ENCODE measurements around the gene CCDC157.
A peak's percentile ranks its signal among the peaks of the same experiment; 100 is the strongest.

Gene CCDC157

DNA sequence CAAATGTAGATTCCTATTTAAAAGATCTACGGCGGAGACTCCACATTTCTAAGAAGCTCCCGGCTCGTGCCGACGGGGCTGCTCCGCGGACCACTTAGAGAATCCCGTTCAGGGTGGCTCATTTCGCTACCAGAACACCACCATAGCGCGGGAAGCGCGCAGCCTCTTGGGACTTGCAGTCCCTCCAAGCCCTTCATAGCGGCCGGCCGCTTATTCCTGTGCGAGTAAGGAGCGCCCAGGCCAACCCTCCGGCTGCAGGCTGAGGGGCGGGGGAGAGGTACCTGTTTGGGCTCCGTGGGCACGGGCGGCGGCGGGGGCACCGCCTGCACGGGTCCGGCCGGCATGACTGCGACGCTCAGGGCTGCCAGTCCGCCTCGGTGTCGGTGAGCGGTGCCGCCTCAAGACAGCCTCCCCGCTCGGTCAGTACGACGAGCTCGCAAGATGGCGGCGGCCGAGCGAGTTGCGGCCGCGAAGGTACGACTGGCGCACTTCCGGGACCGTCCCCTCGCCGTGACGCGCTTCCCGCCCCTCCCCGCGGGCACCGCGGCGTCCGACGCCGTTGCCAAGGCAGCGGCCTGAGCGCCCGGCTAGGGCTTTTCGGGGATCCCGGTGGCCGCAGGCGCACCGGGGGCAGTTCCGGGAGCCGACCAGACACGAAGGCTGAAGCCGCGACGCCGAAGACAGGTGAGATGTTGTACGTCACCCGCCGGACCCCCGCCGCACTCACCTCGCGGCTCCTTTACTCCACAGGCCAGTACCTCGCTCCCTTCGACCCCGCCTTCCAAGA lies at the start of gene CCDC157, which contains the start of gene SF3A1:
Gene CCDC157, plus strand, starts transcription at position 559 of the 787 bp plus-strand sequence. CDS start 8,994 bp downstream, outside the sequence.
Gene SF3A1, minus strand, starts transcription at position 446 of the 787 bp plus-strand sequence. Its CDS starts 102 bp downstream, at position 344.
- peak; percentile 93 for DNase-seq

DNA sequence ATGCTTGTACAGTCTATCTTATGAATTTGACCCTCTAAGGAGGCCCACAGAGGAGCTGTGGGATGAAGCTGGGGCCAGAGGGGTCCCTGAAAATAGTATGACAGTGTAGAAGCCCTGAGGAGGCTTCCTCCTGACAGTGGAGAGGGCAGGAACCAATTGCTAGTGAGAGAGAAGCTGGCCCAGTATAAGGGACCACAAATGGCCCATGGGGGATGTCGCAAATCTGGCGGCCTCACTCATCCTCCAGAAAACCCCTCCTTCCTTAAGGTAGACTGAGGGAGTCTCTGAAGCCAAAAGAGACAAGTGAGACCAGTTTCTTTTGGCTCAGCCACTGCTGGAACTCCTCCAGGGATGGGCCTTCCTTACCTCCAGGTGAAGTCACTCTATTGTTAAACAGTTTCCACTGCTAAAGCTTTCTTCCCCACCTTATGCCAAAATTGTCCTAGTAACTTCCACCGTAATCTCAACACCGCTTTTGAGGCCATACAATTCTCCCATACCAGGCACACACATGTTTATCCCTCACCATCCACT lies 49.7 kb upstream of the CCDC157 start:
- no peak for DNase-seq

DNA sequence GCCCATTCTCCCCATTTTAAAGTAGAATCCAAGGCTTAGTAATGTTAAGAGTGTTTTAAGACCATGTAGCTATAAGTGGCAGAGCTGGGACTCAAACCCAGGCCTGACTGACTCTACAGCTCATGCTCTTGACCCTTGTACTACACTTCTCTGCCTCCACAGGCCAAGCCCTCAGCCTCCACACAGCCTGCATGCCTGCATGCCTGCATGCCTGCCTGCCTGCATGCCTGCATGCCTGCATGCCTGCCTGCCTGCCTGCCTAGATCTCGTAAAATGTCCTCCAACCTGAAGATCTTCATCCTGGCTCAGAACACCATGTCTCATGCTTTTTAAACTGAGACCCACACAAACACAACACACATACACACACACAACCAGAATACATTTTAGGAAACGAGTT lies 48.7 kb upstream of the CCDC157 start:
- DNase-seq: no peak

DNA sequence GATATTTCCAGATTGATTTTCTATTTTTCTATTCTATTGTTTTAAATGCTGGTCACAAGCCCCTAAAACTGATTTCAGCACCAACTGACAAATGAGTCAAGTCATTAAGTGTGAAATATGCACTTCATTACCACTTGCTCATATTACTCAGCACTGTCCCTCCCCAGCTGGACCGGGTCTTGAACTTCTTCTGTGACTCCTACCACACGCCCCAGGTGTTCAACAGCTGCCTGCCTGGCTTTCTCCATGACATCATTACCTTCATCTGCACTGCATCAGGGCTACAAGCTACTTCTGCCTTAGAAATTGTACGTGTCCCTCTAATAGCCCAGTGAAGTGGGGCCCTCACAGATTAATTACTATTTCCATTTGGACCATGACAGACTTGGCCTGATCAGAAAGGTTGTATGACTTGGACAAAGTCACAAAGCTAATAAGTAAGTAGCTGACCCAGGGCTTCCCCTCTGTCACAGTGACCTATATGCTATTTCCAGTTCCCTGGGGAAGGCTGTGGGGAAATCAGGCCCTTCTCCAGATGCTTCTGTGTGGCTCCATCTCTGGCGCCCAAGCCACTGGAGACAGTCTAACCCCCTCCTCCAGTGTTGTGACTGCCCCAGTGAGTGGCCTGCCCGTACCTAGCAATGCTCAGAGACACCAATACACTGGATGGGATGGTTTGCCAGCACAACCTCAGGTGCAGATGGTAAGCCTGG lies 48.1 kb upstream of the CCDC157 start:
- DNase-seq: no peak

DNA sequence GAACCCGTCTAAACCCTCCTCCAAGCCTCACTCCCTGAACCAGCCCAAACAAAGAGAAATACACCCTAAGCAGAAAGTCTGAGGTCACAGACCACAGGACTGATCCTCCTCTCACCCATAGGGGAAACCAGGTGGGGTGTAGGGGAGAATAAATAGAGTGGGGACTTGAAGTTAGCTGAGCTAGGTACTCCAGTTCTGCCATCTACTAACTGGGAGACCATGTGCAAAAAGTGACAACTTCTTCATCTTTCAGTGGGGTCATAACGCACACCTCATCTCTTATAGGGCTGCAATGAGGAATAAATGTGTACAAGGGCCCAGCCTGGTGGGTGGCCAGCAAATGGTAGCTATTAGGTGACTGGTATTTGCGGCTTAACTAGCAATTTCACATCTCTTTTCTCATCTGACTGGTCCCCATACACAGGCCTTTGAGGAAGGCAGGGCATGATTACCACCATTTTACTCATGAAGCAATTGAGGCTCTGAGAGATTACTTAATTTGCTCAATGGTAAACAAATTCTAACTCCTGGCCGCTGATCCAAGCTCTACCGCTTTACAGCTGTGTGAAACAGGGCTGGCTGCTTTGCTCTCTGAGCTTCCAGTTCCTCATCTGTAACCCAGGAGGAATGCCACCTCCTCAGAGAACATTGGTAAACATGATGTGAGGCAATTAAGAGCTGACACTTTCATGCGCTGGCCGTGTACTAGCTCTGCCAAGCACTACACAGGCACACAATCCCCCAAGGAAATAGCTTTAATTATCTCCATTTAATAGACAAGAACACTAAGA lies 46.7 kb upstream of the CCDC157 start:
- DNase-seq: no peak

DNA sequence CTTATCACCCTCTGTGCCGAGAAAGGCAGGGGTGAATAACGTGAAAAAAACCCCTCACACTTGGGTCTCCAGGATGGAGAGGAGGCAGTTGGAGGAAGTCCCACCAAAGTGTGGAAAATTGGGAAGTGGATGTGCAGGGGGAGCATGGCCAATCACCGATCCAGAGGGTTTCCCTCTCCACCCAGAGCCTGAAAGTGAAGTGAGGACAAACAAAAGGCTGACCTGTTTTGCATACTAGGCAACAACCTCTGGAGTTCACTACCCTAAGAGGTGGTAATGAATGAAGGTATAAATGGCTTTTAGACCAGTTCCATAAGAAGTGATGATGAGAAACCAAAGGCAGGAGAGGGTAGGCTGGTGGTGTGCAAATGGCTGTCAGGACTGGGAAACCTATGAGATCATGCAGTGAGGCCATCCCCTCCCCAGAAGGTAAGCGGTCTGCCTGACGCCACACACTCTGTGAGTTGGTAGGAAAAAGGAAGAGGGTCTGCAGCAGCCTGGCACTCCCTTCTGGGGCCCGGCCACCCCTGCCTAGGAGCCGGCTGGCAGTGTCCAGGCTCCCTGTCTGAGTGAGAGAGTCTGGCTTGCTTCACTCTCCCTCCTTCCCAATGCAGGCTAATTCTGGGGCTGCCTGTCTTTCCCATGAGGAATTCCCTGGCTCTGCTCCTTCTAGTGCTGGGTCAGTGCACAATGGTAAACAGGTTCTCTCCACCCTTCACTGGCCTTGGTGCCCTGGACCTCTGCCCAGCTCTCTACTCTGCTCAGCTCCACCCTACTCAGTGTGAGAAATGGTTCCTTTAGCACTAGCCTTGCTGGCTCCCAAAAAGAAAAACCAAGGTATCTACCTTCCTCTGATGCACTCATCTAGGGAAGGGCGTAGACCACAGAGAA lies 45.7 kb upstream of the CCDC157 start:
- no peak for DNase-seq

DNA sequence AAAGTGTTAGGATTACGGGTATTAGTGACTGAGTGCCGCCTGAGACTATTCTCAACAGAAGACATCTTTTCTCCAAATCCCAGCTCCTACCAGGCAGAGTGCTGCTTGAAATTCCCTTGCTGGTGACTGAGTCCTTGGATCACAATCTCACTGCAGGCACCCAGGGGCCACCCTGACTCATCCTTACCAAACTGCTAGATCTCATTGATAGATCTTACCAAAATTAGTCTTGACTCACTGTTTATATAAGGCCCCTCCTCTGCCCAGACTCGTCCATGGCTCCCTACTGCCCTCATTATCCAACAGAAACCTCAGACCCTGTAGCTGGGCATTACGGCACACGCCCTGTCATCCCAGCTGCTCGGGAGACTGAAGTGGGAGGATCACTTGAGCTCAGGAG lies 44.8 kb upstream of the CCDC157 start:
- DNase-seq: no peak

DNA sequence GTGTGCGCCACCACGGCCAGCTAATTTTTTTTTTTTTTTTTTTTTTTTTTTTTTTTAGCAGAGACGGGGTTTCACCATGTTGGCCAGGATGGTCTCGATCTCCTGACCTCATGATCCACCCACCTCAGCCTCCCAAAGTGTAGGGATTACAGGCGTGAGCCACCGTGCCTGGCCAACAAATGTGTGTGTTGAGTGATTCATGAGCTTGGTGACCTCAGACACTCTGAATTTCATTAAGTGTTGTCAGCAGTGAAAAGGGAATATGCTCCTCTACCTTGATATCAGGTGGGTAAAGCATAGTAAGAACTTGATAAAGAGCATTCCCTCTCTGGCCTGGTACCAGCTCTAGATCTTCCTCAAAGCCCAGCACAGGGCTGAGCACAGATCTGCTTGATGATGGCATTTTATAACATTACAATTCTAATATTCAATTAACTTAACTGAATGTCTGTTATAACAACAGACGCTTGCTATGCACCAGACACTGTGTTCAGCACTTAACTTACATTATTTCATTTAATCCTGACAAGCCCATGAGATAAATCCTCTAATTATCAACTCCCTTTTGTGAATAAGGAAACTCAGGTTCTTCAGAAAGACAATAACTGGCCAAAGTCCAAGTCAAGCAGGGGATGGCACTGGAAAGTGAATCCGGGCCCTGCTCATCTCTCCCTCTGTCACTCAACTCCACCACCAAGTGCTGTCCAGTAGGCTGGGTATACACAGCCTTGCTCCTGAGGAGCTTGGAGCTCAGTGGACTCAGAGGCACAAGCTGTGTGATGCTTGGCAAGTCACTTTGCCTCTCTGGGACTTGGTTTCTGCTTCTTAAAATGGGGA lies 43.1 kb upstream of the CCDC157 start:
- no peak for DNase-seq

DNA sequence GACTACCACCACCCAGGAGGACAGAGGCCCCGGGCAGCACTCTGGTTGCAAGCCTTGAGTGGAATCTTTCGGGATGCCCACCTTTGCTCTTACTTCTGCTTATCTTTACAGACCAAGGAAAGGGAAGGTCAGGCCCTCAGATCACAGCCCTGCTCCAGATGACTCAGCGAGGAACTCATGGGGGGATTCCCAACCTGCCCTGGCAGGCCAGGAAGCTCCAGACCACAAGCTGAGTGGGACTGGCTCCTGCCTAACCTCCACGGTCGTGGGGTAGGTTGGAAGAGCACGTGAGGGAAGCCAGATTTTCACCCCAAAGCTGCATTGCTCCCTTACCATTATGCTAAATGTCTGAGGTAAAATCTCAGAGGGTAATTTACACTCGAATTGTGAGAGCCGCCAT lies 41.9 kb upstream of the CCDC157 start:
- peak; percentile 52 for DNase-seq

DNA sequence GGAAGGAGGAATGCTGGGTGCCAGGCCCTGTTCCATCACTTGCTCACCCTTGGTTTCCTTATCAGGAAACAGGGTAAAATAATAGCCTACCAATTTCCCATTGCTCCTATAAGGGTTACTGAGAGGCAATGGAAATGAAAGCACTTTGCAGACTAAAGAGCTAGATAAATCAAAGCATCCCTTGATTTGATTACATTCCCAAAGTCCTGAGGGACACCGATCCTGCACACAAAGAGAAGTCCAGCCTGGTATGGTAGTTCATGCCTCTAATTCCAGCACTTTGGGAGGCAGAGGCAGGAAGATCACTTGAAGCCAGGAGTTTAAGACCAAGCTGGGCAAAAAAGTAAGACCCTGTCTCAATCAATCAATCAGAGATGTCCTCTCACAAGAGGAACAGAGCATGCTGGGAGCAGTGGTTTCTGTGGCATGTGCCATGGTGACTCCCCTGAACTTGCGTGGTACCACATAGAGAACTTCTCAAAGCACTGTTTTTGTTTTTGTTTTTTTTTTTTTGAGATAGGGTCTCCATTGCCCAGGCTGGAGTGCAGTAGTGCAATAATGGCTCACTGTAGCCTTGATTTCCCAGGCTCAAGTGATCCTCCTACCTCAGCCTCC lies 40.7 kb upstream of the CCDC157 start:
- no peak for DNase-seq

DNA sequence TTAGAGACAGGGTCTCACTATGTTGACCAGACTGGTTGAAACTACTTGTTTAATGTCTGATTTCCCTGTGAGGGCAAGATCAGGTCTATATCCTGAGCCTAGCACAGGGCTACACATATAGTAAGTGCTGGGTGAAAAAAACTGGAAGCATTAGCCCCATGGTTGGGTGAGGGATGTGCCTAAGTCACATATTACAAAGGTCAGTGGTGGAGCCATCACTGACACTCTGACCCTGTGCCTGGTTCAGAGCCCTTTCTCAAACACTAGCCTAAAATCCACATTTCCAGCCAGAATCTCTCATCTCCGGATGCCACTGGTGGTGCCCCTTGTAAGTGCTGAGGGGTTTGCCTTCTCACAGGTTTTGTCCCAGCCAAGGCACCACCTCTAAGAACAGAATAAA lies 39.0 kb upstream of the CCDC157 start:
- no peak for DNase-seq

DNA sequence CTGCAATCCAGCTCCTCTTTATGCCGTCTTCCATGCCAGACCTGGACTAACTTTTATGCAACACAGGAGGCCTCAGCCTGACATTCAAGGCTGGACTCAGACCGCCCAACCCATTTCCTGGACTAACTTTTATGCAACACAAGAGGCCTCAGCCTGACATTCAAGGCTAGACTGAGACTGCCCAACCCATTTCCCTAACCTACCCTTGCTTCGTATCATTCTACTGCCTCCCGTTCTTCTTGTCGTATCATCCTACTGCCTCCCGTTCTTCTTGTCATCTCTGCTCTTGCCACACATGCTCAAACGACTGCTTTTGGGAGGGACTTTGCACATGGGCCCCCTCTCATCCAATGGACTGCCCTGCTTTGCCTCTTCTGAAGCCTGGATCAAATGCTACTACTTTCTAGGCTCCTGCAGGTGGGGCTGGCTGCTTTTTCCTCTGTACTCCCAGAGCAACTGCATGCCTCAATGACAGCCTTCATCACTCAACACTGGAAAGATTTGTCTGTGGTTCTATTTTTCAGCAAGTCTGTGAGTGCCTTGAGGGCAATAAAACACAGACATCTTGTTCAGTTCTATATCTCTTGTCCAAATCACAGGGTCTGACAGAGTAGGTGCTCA lies 37.9 kb upstream of the CCDC157 start:
- DNase-seq: no peak

DNA sequence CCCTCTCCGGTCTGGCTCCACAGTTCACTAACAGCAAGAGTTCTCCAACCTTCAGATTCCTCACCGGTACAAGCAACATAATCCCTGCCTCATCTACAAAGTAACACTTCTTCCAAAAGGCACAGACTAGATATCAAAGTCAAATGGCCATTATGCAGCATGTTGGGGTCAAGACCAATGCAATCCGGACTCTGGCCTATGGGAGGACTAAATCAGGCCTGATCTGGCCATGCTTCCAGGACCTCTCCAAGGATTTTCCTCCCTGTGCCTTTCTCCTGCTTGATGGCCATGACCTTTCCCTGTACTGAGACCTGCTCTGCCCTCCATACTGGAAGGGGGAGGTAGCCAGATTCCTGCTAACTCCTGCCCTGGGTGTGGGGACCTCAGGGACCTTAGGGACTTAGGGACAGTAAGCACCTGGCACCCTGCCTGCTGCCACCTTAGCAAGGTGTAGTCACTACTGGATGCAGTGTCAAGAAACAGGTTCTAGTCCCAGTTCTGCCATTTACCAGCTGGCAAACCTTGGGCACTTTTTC lies 36.7 kb upstream of the CCDC157 start:
- no peak for DNase-seq

DNA sequence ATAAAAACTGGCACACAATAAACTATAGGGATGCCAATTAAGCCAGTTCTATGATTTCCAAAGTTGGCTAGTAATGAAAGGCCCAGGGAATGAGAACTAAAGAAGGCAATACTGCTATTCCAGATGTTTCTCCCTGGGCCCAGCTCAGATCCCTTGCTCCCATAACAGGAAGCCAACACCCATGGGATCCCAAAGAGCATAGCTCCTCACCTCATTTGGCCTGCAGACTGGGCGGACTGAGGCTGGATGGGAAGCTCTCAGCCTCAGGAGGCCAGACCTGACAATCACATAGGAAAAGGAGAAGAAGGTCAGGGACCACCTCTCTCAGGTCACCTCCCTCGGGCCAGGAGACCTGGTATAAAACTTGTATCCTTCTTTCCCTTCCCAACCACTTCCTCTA lies 35.3 kb upstream of the CCDC157 start:
- no peak for DNase-seq

DNA sequence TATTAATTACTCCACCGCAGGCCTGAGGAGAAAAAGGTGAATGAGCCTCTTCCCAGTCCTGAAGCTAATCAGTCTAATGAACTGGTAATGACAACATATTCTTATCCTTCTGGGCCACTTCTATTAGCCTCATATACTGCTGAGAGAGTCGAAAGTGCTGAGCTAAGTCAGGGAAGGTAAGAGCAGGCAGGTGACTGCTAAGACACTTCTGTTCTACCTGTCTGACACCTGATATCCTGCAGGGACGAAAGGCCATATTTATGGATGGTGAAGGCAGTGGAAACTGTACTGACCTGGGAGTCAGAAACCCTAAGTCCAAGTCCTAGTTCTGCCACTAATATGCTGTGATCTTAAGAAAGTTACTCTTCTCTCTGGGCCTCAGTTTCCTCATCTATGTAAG lies 33.6 kb upstream of the CCDC157 start:
- DNase-seq: no peak

DNA sequence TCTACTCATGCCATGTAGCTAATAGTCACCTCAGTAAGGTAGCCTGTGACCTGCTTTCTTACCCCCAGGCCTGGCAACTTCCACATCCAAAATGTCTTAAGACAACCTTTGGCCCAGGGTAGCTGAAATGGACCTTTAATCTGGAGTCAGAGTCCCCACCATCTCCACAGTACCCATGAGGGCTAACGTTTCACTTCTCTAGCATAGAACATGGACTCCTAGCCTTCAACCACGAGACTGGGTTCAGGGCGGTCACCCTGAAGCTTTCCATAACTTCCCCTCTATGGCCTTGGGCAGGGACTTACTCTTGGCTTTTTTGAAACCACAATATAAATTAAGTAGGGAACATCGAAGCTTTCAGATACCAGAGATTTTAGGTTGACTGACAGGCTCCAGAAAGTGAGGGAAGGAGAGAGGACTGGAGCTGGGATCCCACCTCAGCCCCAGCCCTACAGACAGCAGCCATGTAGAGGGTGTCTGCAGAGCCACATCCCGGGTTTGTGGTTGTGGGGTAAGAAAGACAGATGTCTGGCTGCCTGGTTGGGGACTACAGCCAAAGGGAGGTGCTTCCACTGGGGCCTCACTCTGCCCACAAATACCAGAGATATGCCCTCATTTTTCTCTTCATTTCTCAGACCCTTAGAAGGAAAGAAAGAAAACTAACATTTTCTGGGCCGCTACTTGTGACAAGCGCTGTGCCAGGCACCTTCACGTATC lies 32.6 kb upstream of the CCDC157 start:
- DNase-seq: peak; percentile 42

DNA sequence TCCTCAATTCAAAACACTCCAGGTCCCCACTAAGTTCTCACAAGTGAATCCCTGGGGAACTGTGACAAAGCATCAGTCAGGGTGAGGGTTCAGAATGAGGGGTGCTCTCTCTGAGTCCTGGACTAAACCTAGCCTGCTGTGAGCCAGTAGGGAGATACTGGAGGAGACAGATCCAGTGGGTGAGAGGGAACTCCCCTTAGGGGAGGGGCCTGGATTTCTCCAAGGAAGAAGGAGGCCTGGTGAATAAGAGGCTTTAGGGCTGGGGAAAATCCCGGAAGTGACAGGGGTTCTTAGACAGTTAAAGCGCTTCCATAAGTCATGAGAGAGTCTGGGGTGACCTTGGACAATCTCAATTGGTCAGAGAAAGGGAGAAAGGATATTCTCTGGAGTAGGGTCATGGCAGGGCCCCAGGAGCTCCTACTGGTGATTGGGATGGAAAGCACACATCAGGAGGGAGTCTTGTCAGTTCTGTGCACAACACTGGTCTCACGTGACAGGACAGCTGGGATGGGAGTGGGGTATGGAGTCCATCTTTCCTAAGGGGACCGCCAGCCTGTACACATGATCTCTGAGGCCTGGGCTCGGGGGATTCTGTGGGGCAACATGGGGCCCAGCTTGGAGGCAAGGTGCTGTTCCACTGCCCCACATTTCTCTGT lies 31.6 kb upstream of the CCDC157 start:
- no peak for DNase-seq

DNA sequence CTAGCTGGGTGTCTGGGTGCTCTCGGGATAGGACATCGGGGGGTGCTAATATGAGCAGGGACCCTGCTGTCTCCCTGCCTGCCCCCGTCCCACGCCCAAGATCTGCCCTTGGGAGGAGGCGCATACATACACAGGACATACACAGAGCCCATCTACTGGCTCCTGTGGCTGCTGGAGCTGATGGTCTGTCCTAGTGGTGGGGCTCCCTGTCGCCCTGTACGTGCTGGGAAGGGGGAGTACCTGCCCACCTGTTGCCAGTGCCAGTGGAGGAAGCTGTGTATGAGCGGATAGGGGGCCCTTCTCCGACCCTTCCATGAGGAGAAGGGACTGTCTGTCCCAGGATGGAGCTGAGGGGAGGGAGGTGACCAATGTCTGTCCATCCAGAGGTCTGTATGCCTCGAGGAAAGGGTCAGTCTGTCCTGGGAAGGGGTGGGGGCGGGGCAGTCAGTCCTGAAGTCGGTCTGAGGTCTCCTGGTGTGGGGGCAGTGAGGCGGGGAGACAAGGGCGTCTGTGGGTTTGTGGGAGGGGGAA lies 31.0 kb upstream of the CCDC157 start:
- DNase-seq: no peak

Data from activated CD4-positive, alpha-beta T cell treated with anti-CD3 and anti-CD28 coated beads for 48 hours (primary cell).